ENCODE data around the gene GNAL. TPM values are rescaled to one million over a fixed set of nuclear protein-coding genes. Genes with fewer than 3 reads are reported as not detected.

GNAL gene
- polyA plus RNA-seq, 1 donor from 2014 or later = 2.7 TPM

Other genes starting within 250 kb of the GNAL start
- gene SLC35G4, start 79.7 kb upstream of the GNAL start, polyA plus RNA-seq (ENCODE audit: insufficient read depth, low read depth, low replicate concordance) = not detected
- 46.9 TPM for gene CHMP1B, start 162.1 kb downstream of the GNAL start, polyA plus RNA-seq (ENCODE audit: insufficient read depth, low read depth, low replicate concordance)
- 18.3 TPM for gene MPPE1, start 219.1 kb downstream of the GNAL start, polyA plus RNA-seq (ENCODE audit: insufficient read depth, low read depth, low replicate concordance)

Measured in brain (organoid and tissue), 1 donor.